ENCODE data around the gene CRYL1.

Gene CRYL1

GRCh38 chr13:20370815-20371421 is 154.7 kb downstream of the CRYL1 start:
- DNase-seq (ENCODE audit: low read depth): no peak

DNA sequence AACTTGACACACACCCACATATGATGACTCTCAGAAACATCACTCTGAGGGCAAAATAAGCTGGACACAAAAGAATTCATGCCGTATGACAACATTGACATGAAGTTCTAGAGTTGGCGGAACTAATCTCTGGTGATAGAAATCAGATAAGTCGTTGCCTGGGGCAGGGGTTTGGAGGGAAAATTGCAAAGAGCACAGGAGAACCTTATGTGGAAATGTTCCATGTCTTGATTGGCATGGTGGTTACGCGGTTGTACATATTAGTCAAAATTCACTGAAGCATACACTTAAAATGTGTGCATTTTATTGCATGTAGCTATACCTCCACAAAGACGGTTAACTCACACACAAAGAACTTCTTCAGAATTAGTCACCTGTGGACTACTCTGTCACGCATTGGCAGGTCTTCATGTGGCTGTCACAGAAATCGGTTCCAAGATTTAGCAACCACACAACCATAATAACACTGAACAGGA is 155.7 kb downstream of the CRYL1 start:
- DNase-seq (ENCODE audit: low read depth): no peak

GRCh38 chr13:20366056-20366455 is 159.6 kb downstream of the CRYL1 start:
- DNase-seq (ENCODE audit: low read depth): no peak

GRCh38 chr13:20363603-20364002 is 162.1 kb downstream of the CRYL1 start:
- no peak for DNase-seq (ENCODE audit: low read depth)

GRCh38 chr13:20363172-20363571 is 162.5 kb downstream of the CRYL1 start:
- no peak for DNase-seq (ENCODE audit: low read depth)

GRCh38 chr13:20362484-20363041 is 163.1 kb downstream of the CRYL1 start:
- no peak for DNase-seq (ENCODE audit: low read depth)

DNA sequence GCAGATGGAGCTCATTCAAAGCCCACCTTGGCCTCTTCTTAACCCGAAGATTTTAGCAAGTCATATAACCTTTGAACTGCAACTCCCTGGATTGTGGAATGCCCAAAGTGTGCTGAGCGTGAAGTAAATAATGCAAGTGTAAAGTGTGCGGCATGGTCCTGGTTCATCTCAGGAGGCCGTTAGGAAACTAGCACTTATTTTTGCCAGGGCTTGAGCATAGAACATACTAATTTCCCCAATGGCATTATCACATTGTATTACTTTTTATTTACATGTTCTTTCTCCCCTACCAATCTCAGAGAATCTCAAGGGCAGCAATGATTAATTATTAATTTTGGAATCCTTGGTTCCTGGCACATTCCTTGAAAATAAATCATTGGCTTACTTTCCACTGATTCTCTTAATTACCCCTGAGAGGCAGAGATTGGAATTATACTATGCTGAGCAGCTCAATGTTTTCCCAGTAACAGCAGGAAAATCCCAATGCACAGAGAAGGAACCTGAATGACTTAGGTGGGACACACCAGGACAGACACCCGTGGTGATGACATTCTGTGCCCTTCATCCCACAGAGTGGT is 164.7 kb downstream of the CRYL1 start:
- no peak for DNase-seq (ENCODE audit: low read depth)

DNA sequence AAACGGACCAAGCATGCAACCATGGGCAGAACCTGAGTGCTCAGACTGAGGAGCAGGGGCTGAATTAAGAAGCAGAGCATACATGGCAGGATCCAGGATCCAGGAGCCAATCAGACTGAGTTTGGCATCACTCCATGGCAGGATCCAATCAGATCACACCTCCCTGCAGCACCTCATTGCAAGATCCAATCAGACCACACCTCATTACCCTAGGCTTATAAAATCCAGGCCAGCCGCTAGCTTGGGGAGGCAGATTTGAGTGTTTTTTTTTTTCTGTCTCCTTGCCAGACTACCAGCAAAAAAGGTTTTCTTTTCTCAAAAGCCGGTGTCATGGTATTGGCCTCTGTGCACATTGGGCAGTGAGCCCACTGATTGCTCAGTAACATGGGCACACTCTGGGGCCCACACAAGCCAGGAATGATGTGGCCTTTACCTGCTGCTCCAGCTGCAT is 165.6 kb downstream of the CRYL1 start:
- DNase-seq (ENCODE audit: low read depth): no peak

DNA sequence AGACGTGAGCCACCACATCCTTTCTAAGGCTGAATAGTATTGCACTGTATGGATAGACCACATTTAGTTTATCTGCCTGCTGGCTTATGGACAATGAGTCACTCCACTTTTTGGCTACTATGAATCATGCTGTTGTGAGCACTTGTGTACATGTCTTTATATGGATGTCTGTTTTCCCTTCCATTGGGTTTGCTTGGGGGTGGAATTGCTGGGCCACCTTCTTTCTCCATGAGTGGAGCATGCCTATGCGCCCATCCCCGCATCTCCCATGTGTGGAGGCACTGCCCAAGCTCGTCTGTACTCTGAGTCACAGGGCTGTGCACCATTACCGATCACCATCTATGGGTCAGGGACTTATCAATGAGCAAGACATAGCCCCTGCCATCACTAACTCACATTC is 166.3 kb downstream of the CRYL1 start:
- DNase-seq (ENCODE audit: low read depth): no peak

GRCh38 chr13:20358022-20358421 is 167.6 kb downstream of the CRYL1 start:
- no peak for DNase-seq (ENCODE audit: low read depth)

DNA sequence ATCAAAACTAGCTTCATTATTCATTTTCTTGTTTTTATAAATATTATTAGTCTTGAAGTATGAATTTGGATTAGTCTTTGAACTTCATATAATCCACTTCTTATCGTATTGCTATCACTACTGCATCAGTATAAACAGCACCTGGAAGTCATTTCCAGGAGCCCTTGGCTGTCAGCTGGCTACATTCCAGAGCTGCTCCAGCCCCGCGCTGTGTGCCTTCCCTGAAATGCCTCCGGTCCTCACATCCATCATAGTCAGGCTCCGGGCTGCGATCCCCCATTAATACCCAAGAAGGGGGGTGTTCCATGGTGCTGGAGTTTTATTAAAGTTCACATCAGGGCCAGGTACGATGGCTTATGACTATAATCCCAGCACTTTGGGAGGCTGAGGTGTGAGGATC is 169.2 kb downstream of the CRYL1 start:
- DNase-seq (ENCODE audit: low read depth): no peak

DNA sequence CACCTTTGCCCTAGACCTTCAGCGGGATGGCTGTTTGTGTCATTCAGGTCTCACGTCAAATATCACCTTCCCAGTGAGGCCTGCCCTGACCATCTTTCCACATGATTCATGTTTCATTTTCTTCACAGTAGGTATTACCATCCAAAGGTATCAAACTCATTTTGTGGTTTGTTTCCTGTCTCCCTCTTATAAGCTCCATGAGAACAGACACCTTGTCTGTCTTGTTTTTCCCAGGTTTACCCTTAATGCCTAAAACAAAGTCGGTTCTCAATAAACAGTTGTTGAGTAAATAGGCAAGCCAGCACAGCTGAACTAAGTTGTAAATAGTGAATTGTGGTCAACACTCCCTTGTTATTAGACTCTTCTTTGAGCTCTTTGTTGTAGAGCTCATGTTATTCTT is 170.9 kb downstream of the CRYL1 start:
- DNase-seq (ENCODE audit: low read depth): no peak

- DNase-seq (ENCODE audit: low read depth): no peak
These were observed 171.7 kb downstream of the CRYL1 start for GRCh38 chr13:20353973-20354372.
